Superior temporal gyrus (tissue), 1 donor: Measurements from ENCODE around the gene GPD1L.
"Not testable (repeated sequence)": the region's sequence is repeated elsewhere in the genome, so short reads cannot be mapped to it uniquely, and the experiment has no call there.

Experiments
- DNase-seq: peaks from one replicate; pipeline ENCODE4 v3.0.0-alpha.2; 2016; ENCODE audit errors: extremely low spot score

The GPD1L gene

DNA sequence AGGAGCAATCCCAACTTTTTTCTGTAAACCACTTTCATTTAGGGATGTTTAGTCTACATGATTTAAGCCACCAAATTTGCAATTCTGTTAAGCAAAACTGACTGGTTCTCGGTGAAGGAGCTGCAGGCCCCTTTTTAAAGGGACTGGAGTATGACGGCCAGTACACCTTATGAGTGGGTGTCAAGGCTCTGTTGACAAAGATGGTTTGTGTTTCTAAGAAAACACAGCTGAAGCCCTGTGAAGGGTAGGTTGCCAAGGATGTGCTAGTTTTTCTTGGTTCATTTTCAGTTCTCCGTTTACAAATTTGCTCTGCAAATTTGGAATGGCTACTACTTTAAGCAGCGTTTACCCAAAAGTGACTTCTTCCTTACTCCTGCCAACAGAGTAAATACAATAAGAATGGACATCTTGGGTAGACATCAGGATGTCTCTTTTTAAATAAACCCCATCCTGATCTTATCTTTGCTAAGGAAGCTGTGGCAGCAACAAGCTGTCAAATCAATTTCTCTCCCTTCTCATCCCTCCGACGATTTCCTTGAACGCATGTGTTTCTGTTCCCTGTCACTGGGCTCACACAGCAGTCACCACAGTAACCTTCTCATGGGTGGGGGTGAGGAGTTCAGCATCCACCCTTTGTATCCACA is 73.8 kb downstream of the GPD1L start:
- DNase-seq: no peak

DNA sequence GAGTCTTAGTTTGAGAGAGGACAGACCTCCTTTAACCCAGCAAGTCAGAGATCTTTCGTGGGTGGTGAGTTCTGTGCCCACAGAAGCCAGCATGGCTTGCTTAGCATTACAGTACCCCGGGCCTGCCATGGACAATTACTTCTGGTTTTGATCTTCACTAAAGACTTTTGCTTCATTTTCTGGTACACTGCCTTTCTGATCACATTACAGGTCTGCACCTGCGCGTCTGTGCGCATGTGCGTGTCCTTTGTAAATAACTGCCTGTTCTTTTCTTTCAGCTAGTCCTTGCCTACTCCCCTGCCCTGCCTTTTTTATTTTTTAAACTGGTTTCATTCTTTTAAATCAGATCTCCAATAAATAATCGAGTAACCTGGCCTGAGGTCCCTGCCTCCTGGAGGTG is 74.9 kb downstream of the GPD1L start:
- DNase-seq: no peak

DNA sequence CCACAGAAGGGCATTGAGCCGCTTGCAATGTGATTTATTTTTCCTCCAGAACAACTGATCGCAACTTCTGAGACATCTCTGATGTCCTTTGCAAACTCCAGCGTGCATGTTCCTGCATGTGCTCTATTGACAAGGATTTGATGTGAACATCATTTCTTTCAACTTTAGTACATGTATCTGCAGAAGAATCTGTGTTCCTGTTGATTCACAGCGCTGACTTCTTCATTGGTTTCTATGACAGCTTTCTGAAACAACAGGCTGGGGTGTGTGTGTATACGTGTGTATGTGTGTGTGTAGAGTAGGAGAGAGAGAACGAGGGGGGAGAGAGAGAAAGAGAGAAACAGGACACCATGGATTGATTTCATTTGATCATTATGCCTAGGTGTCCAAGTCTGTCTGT is 75.4 kb downstream of the GPD1L start:
- no peak for DNase-seq

DNA sequence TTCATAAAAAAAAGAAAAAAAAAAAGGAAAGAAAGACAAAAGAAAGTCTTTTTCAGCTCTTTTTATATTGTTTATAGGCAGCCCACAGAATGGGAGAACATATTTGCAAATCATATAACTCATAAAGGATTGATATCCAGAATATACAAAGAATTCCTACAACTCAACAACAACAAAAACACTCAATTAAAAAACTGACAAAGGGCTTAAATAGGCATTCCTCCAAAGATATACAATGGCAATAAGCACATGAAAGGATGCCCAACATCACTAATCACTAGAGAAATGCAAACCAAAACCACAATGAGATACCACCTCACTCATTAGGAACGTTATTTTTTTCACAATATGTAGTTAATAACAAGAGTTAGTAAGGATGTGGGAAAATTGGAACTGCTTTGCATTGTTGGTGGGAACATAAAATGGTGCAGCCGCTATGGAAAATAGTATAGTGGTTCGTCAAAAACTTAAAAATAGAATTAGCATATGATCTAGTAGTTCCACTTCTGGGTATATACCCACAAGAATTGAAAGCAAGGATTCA is 77.8 kb downstream of the GPD1L start:
- DNase-seq: no peak

DNA sequence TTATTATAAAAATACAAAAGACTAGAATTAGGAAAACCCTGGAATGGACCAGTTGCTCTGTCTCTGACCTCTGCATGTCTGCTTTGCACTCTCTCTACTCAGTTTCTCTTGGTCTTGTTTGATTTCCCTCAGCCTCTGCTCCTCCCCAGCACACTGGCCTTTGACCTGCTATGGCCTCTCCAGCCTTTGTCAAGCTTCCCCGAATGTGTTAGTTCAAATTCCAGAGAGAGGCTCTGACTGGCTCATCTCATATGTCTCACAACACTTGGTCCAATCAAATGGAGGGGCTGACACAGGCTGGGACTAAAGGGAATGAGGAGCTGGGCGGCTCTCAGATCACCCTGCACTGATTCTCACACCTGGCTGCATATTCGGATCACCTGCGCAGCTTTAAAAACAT is 79.7 kb downstream of the GPD1L start:
- DNase-seq: no peak

DNA sequence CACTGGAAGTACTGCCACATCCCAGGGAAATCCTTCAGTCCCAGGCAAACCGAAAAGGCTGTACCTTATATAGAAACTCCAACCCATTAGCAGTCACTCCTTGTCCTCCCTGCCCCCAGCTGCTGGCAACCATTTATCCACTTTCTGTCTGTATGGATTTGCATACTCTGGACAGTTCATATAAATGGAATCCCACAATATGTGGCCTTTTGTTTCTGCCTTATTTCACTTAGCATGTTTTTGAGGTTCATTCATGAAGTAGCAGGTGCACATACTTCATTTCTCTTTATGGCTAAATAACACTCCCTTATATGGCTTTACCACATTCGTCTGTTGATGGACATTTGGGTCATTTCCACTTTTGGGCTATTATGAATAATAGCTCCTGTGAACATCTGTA is 80.5 kb downstream of the GPD1L start:
- no peak for DNase-seq

DNA sequence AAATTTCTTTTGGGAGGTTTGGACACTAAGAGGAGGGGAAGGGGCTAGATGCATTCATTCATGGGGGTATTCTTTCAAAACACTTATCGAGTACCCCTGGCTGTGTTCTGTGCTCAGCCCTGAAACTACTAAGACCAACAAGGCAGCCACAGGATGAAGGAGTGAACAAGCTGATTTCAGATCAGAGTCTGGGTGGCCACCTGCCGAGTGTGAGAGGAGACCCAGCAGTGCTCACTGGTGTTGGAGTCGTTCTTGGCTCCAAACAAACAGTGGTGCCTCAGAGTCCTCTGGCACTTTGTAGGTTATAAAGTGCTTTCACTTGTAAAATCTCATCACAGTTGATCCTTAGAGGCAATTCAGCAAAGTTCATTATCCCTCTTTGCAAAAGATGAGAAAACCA is 83.3 kb downstream of the GPD1L start:
- no peak for DNase-seq

DNA sequence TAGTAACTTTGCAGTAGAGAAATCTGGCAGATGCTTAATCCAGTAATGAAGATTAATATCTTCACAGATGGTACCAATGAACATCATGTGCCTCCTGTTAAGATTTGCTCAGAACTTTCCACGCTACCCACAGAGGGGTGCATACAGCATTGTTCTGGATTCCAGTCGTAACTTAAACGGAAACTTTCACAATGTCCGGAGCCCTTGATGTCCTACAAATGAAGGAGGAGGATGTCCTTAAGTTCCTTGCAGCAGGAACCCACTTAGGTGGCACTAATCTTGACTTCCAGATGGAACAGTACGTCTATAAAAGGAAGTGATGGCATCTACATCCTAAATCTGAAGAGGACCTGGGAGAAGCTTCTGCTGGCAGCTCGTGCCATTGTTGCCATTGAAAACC is 84.1 kb downstream of the GPD1L start:
- not testable (repeated sequence) for DNase-seq

DNA sequence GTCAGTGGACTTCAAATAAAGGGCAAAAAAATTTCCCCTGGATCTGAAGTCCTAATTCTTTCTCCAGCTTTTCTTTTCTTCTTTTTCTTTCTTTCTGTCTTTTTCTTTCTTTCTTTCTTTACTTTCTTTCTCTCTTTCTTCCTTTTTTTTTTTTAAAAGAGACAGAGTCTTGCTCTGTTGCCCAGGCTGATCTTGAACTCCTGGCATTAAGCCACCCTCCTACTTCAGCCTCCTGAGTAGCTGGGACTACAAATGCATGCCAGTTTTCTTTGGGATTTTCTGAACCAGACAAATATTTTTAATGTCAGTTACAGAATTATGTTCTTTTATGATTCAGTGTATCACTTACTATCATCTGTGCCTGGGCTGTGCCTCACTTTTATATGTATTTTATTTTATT is 86.7 kb downstream of the GPD1L start:
- DNase-seq: no peak

DNA sequence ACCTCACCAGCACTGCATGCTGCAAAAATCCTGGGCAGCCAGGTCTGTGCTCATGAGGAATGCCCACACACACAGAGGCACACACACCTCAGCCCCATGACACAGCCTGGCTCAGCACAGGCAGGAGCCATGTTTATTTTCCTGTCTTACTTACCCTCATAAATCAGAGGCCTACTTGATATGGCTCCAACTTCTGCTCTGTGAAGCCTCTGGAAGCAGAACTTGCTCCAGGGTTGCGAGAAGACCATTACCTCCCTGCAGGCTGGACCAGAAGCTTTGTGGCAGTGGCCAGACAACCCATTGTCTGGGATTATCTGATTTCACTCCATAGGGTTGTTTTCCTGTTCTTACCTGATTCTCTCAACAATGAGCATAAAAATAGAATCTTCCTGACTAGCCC is 88.2 kb downstream of the GPD1L start:
- no peak for DNase-seq

DNA sequence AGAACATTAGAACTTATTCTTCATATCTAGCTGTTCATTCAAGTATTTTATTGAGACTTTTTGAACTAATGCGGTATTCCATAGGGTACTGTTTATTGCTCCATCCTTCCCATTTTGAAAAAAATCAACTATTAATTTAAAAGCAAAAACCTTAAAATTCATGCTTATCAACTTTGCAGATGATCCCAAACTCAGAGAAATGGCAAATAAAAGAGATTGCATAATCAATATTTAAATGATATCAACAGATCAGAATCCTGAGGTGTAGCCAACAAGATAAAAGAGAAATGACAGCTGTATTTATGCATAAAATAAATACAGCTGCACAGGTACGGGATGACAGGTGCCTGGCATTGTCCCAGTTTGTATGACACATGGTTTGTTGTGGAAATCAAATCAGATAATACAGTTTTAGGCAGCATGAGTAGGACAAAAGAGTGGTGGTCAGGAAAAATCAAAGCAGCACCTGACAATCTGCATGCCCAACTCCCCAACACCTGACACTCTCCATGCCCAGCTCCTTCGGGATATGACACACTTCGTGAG is 89.6 kb downstream of the GPD1L start:
- DNase-seq: no peak

DNA sequence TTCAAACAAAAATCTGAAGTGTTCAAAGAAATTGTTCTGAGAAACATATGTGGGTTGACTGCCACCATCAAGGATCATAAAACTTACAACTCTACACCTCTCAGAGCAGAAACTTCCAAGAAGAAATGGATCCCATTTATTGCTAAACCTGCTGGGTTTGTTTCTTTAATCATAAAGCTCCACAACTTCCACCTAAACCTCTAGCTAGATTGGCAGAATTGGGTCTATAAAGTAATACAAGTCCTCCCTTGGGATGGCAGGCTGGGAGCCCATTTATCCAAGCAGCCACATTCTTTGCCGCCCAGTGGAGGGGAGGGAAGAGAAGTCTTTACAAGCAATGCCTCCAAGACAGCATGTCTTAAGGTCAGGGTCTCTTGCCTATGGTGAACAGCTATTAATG is 91.6 kb downstream of the GPD1L start:
- no peak for DNase-seq

DNA sequence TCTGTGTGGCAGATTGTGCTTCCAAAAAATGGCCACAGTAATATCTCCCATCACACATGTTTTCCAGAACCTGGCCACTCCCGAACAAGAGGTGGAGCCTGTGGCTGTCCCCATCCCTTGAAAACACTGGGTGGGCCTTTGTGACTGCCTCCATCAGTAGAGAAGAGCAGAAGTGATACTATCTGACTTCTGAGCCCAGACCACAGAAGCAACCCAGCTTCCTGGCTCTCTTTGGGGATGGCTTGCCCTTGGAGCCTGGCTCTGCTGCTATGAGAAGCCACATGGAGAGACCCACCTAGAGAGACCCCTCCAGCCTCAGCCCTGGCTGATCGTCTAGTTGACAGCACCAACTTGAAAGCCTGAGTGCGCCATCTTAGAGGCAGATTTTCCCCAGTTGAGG is 92.3 kb downstream of the GPD1L start:
- no peak for DNase-seq

DNA sequence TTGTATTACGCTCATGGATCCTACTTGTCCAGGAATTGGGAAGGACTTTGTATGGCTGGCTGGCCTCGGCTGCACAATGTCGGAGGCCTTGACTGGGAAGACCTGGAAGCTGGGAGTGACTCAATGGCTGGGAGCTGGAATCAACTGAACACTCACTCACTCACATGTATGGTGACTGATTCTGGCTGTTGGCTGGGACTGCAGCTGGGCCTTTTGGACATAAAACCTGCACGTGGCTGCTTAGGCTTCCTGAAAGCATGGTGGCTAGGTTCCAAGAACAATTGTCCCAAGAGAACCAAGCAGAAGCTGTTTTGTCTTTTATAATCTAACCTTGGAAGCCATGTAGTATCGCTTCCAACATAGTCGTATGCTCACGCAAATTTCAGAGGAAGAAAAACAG is 94.1 kb downstream of the GPD1L start:
- no peak for DNase-seq

DNA sequence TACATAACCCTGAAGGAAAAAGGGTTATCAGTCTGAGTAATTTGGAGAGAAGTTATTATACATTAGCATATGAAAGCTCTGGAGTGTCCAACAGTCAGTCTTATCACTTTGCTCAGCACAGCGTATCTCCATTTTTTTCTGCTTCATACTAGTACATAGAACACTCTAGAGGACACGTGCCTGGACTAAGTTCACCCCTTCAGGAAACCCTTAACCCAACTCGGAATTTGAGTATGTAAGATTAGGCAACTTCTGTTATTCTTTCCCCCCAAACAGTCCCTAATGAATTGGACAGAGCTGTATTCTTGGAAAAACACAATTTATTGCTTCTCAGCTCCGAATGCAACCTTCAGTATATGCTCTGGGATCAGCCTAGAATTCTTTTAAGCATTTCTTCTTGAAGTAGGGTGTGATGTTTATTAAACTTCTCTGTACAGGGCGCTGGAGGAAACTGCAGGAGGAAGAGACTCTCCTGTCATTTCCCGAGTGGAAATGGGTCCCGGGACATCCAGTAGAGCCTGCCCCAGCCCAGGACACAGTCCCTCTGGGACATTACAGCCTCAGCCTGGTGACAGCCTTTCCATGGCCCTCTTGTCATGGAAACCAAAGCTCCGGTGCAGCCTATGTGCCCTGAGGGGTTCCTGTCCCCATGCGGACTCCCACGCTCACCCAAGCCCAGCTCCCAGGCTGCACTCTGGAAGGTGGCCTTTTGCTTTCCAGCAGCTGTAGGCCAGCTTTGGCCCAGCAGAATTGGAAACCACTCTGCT is 94.8 kb downstream of the GPD1L start:
- no peak for DNase-seq

DNA sequence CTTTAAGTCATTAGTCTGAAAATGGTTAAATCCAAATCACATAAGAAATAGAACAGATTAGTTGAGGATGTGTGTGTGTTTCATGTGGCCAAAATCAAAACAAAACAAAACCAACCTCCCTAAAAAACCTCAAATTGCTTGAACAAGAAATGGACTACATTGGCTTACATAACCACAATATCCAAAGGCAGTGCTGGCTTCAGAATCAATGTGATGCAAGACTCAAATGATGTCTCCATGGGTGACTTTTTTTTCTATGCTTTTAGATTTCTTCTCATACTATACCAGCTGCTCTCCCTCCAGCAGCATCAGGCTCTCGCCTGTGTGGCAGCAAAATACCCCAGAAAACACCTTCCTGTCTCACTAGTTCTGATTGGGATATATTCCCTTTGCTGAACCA is 96.1 kb downstream of the GPD1L start:
- DNase-seq: no peak

DNA sequence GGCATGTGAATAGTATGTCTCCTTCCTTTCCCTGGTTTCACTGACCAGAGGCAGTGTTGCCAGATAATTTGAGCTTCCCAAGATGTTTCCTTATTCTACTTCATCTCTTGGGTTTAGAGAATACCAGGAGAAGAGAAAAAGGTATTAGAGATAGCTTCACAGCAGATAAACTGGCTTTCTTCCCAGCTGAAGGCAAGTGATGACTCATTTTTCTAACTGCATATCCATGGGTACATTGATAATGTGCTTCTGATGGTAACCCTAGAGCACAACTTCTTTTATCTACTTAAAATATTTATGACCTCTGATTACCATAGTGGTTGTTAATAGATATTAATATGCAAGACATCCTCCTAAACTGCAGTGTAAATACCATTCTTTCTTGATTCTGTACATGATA is 97.4 kb downstream of the GPD1L start:
- peak; percentile 31 for DNase-seq

DNA sequence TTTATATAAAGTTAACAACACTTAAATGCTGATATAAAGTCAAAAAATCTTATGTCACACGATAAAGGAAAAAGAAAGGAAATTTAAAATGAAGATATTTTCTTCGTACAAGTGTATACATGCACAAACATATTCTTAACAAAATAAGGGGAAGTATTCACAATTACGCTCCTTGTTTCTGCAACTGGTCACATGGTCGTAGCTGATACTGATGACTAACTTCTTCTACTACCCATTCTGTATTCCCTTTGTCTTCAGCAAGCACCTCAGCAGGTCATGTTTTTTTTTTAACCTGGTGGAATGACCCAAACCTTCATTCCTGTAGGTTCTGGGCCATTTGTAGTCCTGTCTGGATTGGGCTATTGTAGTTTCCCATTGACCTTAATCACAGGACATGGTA is 102.0 kb downstream of the GPD1L start:
- DNase-seq: no peak

DNA sequence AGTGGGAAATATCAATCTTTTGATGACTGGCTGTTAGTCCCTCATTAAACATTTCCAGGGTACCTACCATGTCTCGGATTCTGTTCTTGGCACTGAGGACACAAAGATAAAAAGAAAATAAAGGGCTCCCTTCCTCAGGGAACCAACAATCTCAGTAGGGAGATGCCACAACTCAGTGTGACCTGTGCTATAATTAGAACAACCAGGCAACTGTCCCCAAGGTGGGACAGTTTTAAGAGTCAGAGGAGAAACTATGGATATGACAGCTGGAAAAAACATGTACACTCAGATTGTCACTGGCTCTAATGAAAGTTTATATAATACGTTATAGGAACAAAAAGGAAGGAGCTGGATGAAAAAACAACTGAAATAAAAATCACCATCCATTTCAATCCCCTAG is 108.8 kb downstream of the GPD1L start:
- DNase-seq: no peak

DNA sequence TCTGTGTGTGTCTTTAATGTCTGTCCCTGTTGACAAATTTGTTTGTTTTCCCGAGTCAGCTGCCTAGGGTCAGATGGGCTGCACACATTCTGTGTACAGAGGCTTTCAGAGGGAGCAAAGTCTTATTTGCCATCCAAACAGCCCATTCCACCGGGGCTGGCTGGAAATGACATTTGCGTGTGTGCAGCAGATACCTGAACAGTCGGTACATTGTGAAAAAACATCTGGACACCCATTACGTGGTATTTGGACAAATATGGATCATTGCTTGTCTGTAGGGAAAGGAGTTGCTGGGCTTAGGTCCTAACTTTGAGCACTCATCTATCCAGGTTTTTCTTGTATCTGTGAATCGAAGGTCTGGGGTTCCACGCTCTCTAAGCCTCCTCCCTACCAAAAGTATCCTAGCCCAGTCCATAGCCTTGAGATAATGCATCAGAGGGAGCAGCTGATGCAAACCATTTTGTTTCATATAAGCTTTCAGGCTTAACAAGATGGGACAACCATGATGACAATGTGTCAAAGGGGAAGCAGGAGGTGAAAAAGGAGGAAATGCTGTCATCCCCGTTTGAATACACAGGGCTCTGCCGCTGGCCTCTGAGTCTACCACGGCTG is 109.9 kb downstream of the GPD1L start:
- DNase-seq: no peak

DNA sequence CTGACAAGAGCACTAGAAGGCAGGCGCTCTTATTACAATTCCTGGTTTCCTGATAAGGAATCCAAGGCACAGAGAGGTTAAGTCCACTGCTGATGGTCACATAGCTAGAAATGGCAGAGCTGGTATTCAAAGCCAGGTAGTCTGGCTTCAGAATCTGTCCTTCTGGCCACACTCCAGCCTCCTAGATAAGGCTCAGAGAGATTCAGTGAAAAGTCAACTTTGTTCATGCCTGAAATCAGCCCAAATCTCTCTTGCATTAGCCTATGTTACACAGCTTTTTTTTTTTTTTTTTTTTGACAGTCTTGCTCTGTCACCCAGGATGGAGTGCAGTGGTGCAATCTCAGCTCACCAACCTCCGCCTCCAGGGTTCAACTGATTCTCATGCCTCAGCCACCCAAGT is 110.9 kb downstream of the GPD1L start:
- no peak for DNase-seq
